ENCODE measurements around the gene EPC1. TPM values are rescaled to one million over a fixed set of nuclear protein-coding genes. Genes with fewer than 3 reads are reported as not detected.
"Not testable (repeated sequence)": the region's sequence is repeated elsewhere in the genome, so short reads cannot be mapped to it uniquely, and the experiment has no call there.

The EPC1 gene
- total RNA-seq, 2 experiments from 2014 or later, result 33.0 to 33.9 TPM

DNA sequence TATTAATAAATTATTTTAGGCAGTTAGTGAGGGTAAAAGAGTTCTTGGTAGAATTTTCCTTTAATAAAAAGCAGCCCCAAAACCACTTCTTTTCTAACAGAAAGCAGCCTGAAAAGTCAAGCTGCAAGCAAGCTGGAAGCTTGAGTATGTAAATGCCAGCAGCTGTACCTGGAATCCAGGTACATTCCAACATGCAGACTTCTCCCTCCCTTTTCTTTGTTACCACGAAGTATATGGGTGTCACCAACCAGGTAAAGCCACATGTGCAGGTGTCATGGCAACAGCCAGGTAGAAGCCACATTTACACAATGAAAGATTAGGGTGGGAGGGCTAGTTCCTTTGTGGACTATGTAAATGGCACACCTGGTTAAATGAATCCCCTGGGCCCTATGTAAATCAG is 114.6 kb downstream of the EPC1 start:
- POLR2A ChIA-PET, result no interaction called here
- ATAC-seq, result no peak

GRCh38 chr10:32229788-32230187 is 117.2 kb downstream of the EPC1 start:
- H3K4me3 Mint-ChIP-seq; H3K36me3 Mint-ChIP-seq (ENCODE audit: low read depth); H3K27ac Mint-ChIP-seq; H3K9me3 Mint-ChIP-seq; ATAC-seq; H3K27me3 Mint-ChIP-seq; CTCF ChIA-PET; intact Hi-C loops (cut with micrococcal nuclease); DNase-seq; POLR2A ChIA-PET; H3K4me1 Mint-ChIP-seq (ENCODE audit: low read depth): not testable (repeated sequence)

More for the DNA sequence above, 114.6 kb downstream of the EPC1 start:
- Mint-ChIP-seq H3K4me1 (ENCODE audit: low read depth) (no peaks in the 10 kb centered on the region), H3K36me3 (ENCODE audit: low read depth) (peaks cover 1% of the 10 kb centered on the region), H3K27me3 (no peaks in the 10 kb centered on the region), H3K27ac (no peak overlapping the region), H3K4me3 (no peak overlapping the region), H3K9me3 (peaks cover 1% of the 10 kb centered on the region)
- intact Hi-C loops (cut with micrococcal nuclease), result no loop called here
- no peak for TF ChIP-seq CTCF (IDR thresholded peaks at IDR 0.05)
- DNase-seq, result no peak
- CTCF ChIA-PET, result no interaction called here

- intact Hi-C loops (cut with micrococcal nuclease), result no loop called here
- no peaks in the 10 kb centered on the region for H3K4me1 Mint-ChIP-seq (ENCODE audit: low read depth)
- ChIA-PET CTCF (no interaction called here), POLR2A (interaction anchor here (1.2 kb wide), 1 partner anchor 9 kb away, joined by 3 read pairs; no protein-coding TSS in a partner anchor)
- H3K27me3 Mint-ChIP-seq, result no peaks in the 10 kb centered on the region
- H3K27ac Mint-ChIP-seq, result no peak overlapping the region
- TF ChIP-seq CTCF (IDR thresholded peaks at IDR 0.05), result no peak
- no peak overlapping the region for H3K4me3 Mint-ChIP-seq
- no peak for ATAC-seq
- no peaks in the 10 kb centered on the region for H3K9me3 Mint-ChIP-seq
- no peak for DNase-seq
- H3K36me3 Mint-ChIP-seq (ENCODE audit: low read depth), result no peaks in the 10 kb centered on the region
These were observed 117.8 kb downstream of the EPC1 start for GRCh38 chr10:32229170-32229569.

DNA sequence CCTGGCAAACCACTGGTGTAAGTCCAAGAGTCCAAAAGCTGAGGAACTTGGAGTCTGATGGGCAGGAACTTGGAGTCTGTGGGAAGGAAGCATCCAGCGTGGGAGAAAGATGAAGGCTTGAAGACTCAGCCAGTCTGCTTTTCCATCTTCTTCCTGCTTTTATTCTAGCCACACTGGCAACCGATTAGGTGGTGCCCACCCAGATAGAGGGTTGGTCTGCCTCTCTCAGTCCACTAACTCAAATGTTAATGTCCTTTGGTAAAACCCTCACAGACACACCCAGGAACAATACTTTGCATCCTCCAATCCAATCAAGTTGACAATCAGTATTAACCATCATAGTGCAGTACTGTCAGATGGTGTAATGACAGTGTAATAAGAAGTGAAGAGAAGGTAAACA is 119.2 kb downstream of the EPC1 start:
- CTCF ChIA-PET, result no interaction called here
- DNase-seq, result no peak
- intact Hi-C loops (cut with micrococcal nuclease), result no loop called here
- POLR2A ChIA-PET, result no interaction called here
- Mint-ChIP-seq H3K27me3 (no peaks in the 10 kb centered on the region), H3K27ac (no peak overlapping the region), H3K36me3 (ENCODE audit: low read depth) (no peaks in the 10 kb centered on the region), H3K4me3 (no peak overlapping the region), H3K9me3 (peaks cover 5% of the 10 kb centered on the region), H3K4me1 (ENCODE audit: low read depth) (no peaks in the 10 kb centered on the region)
- no peak for TF ChIP-seq CTCF (IDR thresholded peaks at IDR 0.05)
- ATAC-seq, result no peak

GRCh38 chr10:32226624-32227023 is 120.3 kb downstream of the EPC1 start:
- peaks cover 12% of the 10 kb centered on the region for H3K9me3 Mint-ChIP-seq
- no peak overlapping the region for H3K4me3 Mint-ChIP-seq
- no peak for TF ChIP-seq CTCF (IDR thresholded peaks at IDR 0.05)
- H3K27ac Mint-ChIP-seq, result no peak overlapping the region
- CTCF ChIA-PET, result interaction anchor here (0.6 kb wide), 1 partner anchor 30 kb away, joined by 3 read pairs; no protein-coding TSS in a partner anchor
- H3K4me1 Mint-ChIP-seq (ENCODE audit: low read depth), result no peaks in the 10 kb centered on the region
- H3K36me3 Mint-ChIP-seq (ENCODE audit: low read depth), result no peaks in the 10 kb centered on the region
- intact Hi-C loops (cut with micrococcal nuclease), result no loop called here
- H3K27me3 Mint-ChIP-seq, result no peaks in the 10 kb centered on the region
- ATAC-seq (no peak), DNase-seq (no peak)
- POLR2A ChIA-PET, result no interaction called here

- ChIA-PET CTCF (interaction anchor here (1.6 kb wide), 1 partner anchor 29 kb away, joined by 5 read pairs; no protein-coding TSS in a partner anchor), POLR2A (no interaction called here)
- Mint-ChIP-seq H3K27me3 (no peaks in the 10 kb centered on the region), H3K27ac (no peak overlapping the region), H3K9me3 (peaks cover 12% of the 10 kb centered on the region), H3K4me1 (ENCODE audit: low read depth) (no peaks in the 10 kb centered on the region), H3K4me3 (no peak overlapping the region), H3K36me3 (ENCODE audit: low read depth) (no peaks in the 10 kb centered on the region)
- intact Hi-C loops (cut with micrococcal nuclease), result no loop called here
- TF ChIP-seq CTCF (IDR thresholded peaks at IDR 0.05), result no peak
- no peak for DNase-seq
- ATAC-seq, result no peak
These were observed 121.0 kb downstream of the EPC1 start for GRCh38 chr10:32225976-32226375.

DNA sequence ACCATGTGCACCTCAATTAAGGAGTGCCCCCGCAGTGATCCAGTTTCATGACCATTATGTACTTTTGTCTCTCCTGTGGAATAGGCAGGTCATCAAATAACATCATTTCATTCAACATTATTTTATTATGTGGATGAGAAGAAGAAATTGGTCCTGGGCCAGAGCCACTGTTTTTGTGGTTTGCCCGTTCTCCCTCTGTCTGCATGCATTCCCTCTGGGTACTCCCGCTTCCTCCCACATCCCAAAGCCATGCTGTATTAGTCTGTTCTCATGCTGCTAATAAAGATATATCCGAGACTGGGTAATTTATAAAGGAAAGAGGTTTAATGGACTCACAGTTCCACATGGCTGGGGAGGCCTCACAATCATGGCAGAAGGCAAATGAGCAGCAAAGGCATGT is 124.6 kb downstream of the EPC1 start:
- intact Hi-C loops (cut with micrococcal nuclease); DNase-seq; H3K27me3 Mint-ChIP-seq; POLR2A ChIA-PET; H3K27ac Mint-ChIP-seq; H3K4me3 Mint-ChIP-seq; H3K36me3 Mint-ChIP-seq (ENCODE audit: low read depth); H3K4me1 Mint-ChIP-seq (ENCODE audit: low read depth); ATAC-seq: not testable (repeated sequence)
- CTCF ChIA-PET, result interaction anchor here (1.0 kb wide), 1 partner anchor 32 kb away, joined by 3 read pairs; no protein-coding TSS in a partner anchor
- H3K9me3 Mint-ChIP-seq, result peaks cover 19% of the 10 kb centered on the region

GRCh38 chr10:32219156-32219555 is 127.8 kb downstream of the EPC1 start:
- H3K27me3 Mint-ChIP-seq, DNase-seq: not testable (repeated sequence)

More at GRCh38 chr10:32219156-32219555, 127.8 kb downstream of the EPC1 start:
- POLR2A ChIA-PET; H3K4me3 Mint-ChIP-seq; CTCF ChIA-PET; H3K36me3 Mint-ChIP-seq (ENCODE audit: low read depth); H3K4me1 Mint-ChIP-seq (ENCODE audit: low read depth); intact Hi-C loops (cut with micrococcal nuclease); H3K27ac Mint-ChIP-seq; ATAC-seq: not testable (repeated sequence)
- peaks cover 19% of the 10 kb centered on the region for H3K9me3 Mint-ChIP-seq
